Astrocyte (in vitro differentiated cells and primary cell): ENCODE measurements around the gene TMEM94.

Source experiments
- CTCF ChIP-seq: IDR thresholded peaks from 2 replicates; pipeline ENCODE4 v1.5.1; 2011; ENCODE audit warnings: low read depth, mild to moderate bottlenecking, inconsistent platforms, low read length, moderate library complexity; ENCODE audit not compliant: insufficient read depth
- EZH2 ChIP-seq: IDR thresholded peaks from 2 replicates; pipeline ENCODE4 v1.6.1; 2012; ENCODE audit warnings: mild to moderate bottlenecking, low read length, inconsistent platforms; ENCODE audit not compliant: insufficient read depth

DNA sequence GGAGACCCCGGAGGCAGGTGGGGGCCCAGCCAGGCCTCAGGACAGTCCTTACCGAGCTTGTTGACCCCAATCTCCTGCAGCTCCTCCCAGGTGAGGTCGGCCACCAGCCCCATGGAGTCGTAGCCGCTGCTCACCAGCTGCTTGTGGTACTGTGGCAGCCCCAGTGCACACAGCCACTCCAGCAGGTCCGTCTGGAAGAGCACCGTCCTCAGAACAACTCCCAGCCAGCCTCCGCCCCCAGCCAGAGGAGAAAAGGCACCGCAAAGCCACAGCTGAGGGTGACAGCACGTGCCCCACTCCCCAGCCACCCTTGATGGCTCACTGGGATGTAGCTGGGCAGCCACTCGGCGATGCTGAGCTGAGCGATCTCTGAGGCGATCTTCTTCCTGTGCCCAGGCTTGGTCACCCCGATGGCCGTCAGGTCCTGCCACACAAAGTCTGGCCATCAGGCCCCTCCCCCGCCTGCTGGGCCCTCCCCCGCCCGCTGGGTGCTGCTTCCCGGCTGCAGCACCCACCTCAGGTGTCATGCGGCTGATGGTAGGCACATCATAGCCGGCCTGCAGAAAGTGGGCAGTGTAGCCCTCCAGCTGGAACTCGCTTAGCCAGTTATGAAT lies 47.0 kb downstream of the TMEM94 start:
- TF ChIP-seq CTCF (no peak), EZH2 (no peak)
